ENCODE measurements around the gene SUGP1. TPM values are rescaled to one million over a fixed set of nuclear protein-coding genes. Genes with fewer than 3 reads are reported as not detected.

Gene SUGP1
- total and polyA plus RNA-seq, 2 donors from 2014 or later = 34.7 to 53.1 TPM

Other genes with a start within 250 kb of the SUGP1 start
- 23.9 TPM for gene TMEM161A, start 182.0 kb downstream of the SUGP1 start, total RNA-seq
- gene TMEM161A, start 182.0 kb downstream of the SUGP1 start, polyA plus RNA-seq (ENCODE audit: insufficient read depth, low read depth, low replicate concordance) = 37.1 TPM
- gene MEF2B, start 150.2 kb downstream of the SUGP1 start, total RNA-seq = 3.4 TPM
- gene MEF2B, start 150.2 kb downstream of the SUGP1 start, polyA plus RNA-seq (ENCODE audit: insufficient read depth, low read depth, low replicate concordance) = 0.47 TPM
- gene BORCS8, start 128.4 kb downstream of the SUGP1 start, total RNA-seq = 42.2 TPM
- 51.7 TPM for gene BORCS8, start 128.4 kb downstream of the SUGP1 start, polyA plus RNA-seq (ENCODE audit: insufficient read depth, low read depth, low replicate concordance)
- 70.7 TPM for gene RFXANK, start 128.3 kb downstream of the SUGP1 start, total RNA-seq
- 133 TPM for gene RFXANK, start 128.3 kb downstream of the SUGP1 start, polyA plus RNA-seq (ENCODE audit: insufficient read depth, low read depth, low replicate concordance)
- 15.5 TPM for gene NR2C2AP, start 117.1 kb downstream of the SUGP1 start, total RNA-seq
- gene NR2C2AP, start 117.1 kb downstream of the SUGP1 start, polyA plus RNA-seq (ENCODE audit: insufficient read depth, low read depth, low replicate concordance) = 13.5 TPM
- gene NCAN, start 108.6 kb downstream of the SUGP1 start, total RNA-seq = 0.13 TPM
- gene NCAN, start 108.6 kb downstream of the SUGP1 start, polyA plus RNA-seq (ENCODE audit: insufficient read depth, low read depth, low replicate concordance) = not detected
- gene TM6SF2, start 47.2 kb downstream of the SUGP1 start, total RNA-seq = 1.5 TPM
- 10.1 TPM for gene TM6SF2, start 47.2 kb downstream of the SUGP1 start, polyA plus RNA-seq (ENCODE audit: insufficient read depth, low read depth, low replicate concordance)
- gene MAU2, start 320 bp upstream of the SUGP1 start, total RNA-seq = 69.8 TPM
- 12.3 TPM for gene MAU2, start 320 bp upstream of the SUGP1 start, polyA plus RNA-seq (ENCODE audit: insufficient read depth, low read depth, low replicate concordance)
- gene GATAD2A, start 85.2 kb upstream of the SUGP1 start, total RNA-seq = 91.0 TPM
- gene GATAD2A, start 85.2 kb upstream of the SUGP1 start, polyA plus RNA-seq (ENCODE audit: insufficient read depth, low read depth, low replicate concordance) = 18.0 TPM
- gene TSSK6, start 195.0 kb upstream of the SUGP1 start, total RNA-seq = 3.7 TPM
- gene TSSK6, start 195.0 kb upstream of the SUGP1 start, polyA plus RNA-seq (ENCODE audit: insufficient read depth, low read depth, low replicate concordance) = 1.4 TPM
- 328 TPM for gene NDUFA13, start 195.7 kb upstream of the SUGP1 start, total RNA-seq
- gene NDUFA13, start 195.7 kb upstream of the SUGP1 start, polyA plus RNA-seq (ENCODE audit: insufficient read depth, low read depth, low replicate concordance) = 627 TPM
- gene YJEFN3, start 208.4 kb upstream of the SUGP1 start, total RNA-seq = 3.7 TPM
- 3.1 TPM for gene YJEFN3, start 208.4 kb upstream of the SUGP1 start, polyA plus RNA-seq (ENCODE audit: insufficient read depth, low read depth, low replicate concordance)
- 0.41 TPM for gene CILP2, start 217.8 kb upstream of the SUGP1 start, total RNA-seq
- not detected for gene CILP2, start 217.8 kb upstream of the SUGP1 start, polyA plus RNA-seq (ENCODE audit: insufficient read depth, low read depth, low replicate concordance)

Measured in kidney (tissue), 2 donors.